GM23338 (cell line): ENCODE data around the gene NELL2.

Source experiments
- ETS1 ChIP-seq: IDR thresholded peaks from 2 replicates; pipeline ENCODE4 v1.6.1; 2016; ENCODE audit warnings: antibody characterized with exemption
- EZH2 ChIP-seq: fragments of 200-600 bp; sonication (generic); IDR thresholded peaks from one replicate; pipeline ENCODE4 v1.8.0; 2017; ENCODE audit warnings: antibody characterized with exemption, mild to moderate bottlenecking, low read depth; ENCODE audit not compliant: unreplicated experiment
- EZH2phosphoT487 ChIP-seq: fragments of 200-600 bp; sonication (generic); IDR thresholded peaks from one replicate; pipeline ENCODE4 v1.8.1; 2018; ENCODE audit warnings: antibody characterized with exemption; ENCODE audit not compliant: unreplicated experiment
- NANOG ChIP-seq: IDR thresholded peaks from 2 replicates; pipeline ENCODE4 v1.6.1; 2016; ENCODE audit warnings: antibody characterized with exemption, borderline replicate concordance
- POLR2AphosphoS5 ChIP-seq: IDR thresholded peaks from 2 replicates; pipeline ENCODE4 v1.6.1; 2016; ENCODE audit warnings: antibody characterized with exemption, low read depth
- TF ChIP-seq, protein P1 (sequence below), 2 experiments: fragments of 200-600 bp in 1 of 2; sonication (generic) in 1 of 2; conservative IDR thresholded peaks; 2 replicates each; pipeline versions ENCODE4 v1.5.1 to v1.6.1; 2016 to 2017; ENCODE audit warnings: antibody characterized with exemption in 2 of 2, low read depth in 2 of 2, mild to moderate bottlenecking in 2 of 2, moderate library complexity in 1 of 2
- TF ChIP-seq, protein P2 (sequence below): IDR thresholded peaks from one replicate; pipeline ENCODE4 v1.6.1; 2018; ENCODE audit warnings: antibody characterized with exemption; ENCODE audit not compliant: unreplicated experiment

DNA sequence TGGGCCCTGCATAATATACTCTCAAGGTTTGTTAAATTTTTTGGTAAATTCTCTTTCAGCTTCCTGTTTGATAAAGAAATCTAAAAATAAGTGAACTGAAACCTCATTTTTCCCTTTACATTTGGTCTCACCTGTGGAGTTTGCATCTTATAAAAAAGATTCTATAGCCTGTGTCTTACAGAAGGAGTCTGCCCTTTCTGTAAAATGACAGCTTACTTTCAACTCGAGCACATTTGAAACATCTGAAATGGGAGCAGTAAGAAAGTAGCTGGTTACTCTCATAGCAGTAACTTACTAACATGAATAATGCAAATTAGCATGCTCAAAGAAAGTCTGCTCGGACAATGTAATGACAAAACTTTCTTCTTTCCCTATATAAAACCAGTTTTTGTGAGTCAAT, 155.8 kb downstream of the NELL2 start:
- TF ChIP-seq, protein P1, sequence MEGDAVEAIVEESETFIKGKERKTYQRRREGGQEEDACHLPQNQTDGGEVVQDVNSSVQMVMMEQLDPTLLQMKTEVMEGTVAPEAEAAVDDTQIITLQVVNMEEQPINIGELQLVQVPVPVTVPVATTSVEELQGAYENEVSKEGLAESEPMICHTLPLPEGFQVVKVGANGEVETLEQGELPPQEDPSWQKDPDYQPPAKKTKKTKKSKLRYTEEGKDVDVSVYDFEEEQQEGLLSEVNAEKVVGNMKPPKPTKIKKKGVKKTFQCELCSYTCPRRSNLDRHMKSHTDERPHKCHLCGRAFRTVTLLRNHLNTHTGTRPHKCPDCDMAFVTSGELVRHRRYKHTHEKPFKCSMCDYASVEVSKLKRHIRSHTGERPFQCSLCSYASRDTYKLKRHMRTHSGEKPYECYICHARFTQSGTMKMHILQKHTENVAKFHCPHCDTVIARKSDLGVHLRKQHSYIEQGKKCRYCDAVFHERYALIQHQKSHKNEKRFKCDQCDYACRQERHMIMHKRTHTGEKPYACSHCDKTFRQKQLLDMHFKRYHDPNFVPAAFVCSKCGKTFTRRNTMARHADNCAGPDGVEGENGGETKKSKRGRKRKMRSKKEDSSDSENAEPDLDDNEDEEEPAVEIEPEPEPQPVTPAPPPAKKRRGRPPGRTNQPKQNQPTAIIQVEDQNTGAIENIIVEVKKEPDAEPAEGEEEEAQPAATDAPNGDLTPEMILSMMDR (conservative IDR thresholded peaks at IDR 0.05; ENCODE audit: low read depth in 2 of 2): no peak
- TF ChIP-seq EZH2 (no peak), POLR2AphosphoS5 (no peak), EZH2phosphoT487 (no peak), ETS1 (no peak), NANOG (no peak)
- TF ChIP-seq, protein P2, sequence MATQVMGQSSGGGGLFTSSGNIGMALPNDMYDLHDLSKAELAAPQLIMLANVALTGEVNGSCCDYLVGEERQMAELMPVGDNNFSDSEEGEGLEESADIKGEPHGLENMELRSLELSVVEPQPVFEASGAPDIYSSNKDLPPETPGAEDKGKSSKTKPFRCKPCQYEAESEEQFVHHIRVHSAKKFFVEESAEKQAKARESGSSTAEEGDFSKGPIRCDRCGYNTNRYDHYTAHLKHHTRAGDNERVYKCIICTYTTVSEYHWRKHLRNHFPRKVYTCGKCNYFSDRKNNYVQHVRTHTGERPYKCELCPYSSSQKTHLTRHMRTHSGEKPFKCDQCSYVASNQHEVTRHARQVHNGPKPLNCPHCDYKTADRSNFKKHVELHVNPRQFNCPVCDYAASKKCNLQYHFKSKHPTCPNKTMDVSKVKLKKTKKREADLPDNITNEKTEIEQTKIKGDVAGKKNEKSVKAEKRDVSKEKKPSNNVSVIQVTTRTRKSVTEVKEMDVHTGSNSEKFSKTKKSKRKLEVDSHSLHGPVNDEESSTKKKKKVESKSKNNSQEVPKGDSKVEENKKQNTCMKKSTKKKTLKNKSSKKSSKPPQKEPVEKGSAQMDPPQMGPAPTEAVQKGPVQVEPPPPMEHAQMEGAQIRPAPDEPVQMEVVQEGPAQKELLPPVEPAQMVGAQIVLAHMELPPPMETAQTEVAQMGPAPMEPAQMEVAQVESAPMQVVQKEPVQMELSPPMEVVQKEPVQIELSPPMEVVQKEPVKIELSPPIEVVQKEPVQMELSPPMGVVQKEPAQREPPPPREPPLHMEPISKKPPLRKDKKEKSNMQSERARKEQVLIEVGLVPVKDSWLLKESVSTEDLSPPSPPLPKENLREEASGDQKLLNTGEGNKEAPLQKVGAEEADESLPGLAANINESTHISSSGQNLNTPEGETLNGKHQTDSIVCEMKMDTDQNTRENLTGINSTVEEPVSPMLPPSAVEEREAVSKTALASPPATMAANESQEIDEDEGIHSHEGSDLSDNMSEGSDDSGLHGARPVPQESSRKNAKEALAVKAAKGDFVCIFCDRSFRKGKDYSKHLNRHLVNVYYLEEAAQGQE: no peak
